GM20431 (cell line): Measurements from ENCODE around the gene CCDC57.

ENCODE experiments used
- in situ Hi-C: fragments of 300-500 bp; cut with MseI, MboI; formaldehyde crosslinking; loops from one replicate; pipeline ENCODE4 v1.15.0; 2020; ENCODE audit warnings: low sequenced_read_pairs; ENCODE audit not compliant: unreplicated experiment

The CCDC57 gene

DNA sequence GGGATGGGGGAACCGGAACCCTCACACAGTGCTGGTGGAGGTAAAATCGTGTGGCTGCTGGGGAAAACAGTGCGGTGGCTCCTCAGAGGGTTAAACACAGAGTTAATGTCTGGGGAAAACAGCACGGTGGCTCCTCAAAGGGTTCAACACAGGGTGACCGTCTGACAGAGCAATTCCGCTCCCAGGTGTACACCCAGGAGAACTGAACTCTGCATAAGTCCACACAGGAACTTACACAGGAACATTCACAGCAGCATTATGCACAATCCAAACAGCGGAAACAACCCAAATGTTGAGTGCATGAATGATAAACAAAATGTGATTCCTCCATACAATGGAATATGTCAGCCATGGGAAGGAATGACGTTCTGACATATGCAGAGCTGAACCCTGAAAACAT, 51.4 kb downstream of the CCDC57 start:
- in situ Hi-C loops = no loop called here

DNA sequence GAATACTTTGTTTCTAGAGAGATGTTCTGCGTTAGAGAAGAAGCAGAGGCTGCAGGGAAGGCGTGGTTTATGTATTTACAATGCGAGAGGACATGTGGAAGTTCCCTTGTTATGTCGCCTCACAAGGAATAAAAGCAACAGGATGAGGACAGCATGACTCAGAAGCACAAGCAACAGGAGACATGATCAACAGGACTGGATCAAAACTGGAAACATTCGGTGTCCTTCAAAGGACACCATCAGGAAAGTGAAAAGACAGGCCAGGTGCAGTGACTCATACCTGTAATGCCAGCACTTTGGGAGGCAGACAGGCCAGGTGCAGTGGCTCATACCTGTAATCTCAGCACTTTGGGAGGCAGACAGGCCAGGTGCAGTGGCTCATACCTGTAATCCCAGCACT, 52.6 kb downstream of the CCDC57 start:
- in situ Hi-C loops = no loop called here

DNA sequence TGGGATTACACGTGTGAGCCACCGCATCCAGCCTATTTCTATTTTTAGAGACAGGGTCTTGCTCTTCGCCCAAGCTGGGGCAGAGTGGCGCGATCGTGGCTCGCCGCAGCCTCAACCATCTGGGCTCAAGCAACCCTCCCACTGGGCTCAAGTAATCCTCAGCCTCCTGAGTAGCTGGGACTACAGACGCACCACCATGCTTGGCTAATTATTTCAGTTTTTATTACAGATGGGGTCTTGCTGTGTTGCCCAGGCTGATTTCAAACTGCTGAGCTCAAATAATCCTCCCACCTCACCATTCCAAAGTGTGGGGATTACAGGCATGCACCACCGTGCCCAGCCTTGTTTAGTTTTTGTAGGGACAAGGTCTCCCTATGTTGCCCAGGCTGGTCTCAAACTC, 53.8 kb downstream of the CCDC57 start:
- in situ Hi-C loops = loop anchor here (10.0 kb wide), 1 partner anchor 134 kb away; the partner anchor contains the start of genes CENPX and LRRC45

DNA sequence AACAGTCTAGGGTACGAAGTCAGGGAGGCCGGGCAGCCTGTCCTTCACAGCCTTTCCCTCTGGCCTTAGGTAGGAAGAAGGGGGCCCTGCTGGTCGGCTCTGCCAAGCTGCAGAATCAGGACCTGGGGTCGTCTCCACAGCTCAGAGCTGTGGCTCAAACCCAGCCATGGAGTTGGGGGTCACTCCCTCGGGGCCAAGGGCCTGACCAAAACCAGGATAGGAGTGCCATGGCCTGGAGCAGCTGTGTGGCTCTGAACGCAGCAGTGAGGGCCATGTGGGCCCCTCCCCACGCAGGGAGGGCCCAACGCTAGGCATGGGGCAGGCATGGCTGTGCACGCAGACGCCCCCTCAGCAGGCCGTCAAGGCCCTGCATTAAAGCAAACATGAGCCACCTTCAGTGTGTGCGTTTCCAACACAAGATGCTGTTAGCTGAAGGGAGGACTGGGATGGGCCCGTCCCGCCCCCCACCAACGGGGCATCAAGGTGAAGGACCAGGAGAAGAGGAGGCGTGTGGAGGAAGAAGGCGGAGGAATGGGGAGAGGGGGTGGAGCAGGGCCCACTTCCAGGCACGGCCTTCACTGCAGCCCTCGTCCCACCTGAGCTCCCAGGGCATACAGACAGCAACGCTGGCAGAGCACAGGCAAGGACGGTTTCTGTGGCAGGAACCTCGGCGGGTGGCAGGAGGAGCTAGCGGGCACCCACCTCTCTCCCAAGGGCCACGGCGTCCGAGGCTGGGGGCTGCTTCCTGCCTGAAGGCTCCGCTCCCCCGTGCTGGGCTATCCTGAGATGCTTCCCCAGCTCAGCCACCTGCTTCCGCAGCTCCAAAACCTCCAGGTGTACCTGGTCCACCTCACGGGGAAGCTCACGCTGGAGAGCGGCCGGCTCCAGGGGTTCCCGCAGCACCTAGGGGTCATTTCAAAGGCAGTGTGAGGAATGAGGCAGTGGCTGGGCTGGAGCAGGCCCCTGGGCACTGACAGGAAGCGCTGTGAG, 55.3 kb downstream of the CCDC57 start:
- in situ Hi-C loops = loop anchor here (10.0 kb wide), 1 partner anchor 133 kb away; the partner anchor contains the start of genes CENPX and LRRC45

DNA sequence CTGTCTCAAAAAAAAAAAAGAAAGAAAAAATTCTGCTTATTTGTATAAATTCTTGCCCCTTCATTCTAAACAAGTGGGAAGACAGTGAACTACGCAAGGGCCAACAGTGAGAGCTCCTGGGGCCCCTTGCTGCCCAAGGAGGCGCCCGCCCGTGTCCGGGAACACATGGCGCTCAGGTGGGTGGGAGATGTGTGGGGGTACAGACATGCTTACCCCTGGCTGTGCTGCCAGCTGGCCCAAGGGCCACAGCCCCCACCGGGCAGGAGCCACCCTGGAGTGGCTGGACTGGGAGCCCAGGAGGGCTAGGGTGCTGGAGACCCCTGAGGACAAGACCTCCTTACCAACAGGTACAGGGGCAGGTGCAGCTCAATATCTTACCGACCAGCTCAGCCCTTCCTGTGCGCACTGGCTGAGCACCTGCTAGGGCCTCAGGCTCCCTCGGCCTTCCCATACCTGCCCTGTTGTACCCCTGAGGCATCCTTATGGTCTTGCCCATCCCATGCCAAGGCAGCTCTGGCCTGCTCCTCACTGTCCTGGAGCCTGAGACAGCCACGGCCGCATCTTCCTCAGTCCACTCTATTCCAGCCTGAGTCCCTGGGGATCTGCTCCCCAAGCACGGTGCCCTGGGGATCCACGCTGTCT, 56.2 kb downstream of the CCDC57 start:
- in situ Hi-C loops = loop anchor here (10.0 kb wide), 1 partner anchor 132 kb away; the partner anchor contains the start of genes CENPX and LRRC45

DNA sequence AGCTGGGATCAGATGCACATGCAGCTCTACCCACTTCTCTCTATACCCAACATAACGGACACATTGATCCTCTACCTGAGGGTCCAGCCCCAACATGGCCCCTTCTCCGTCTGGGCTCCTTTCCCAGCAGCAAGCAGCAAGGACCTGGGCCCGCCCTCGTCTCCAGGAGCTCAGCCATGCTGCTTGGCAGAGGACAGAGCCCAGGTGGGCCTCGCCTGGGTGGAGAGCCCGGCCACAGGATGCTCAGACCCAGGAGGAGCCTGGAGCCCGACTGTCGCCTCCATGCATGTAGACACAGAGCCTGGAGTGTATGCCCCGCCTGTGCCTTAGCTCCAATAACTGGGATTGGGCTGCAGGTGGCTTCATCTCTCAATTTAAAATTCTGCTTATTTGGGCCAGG, 57.0 kb downstream of the CCDC57 start:
- in situ Hi-C loops = loop anchor here (10.0 kb wide), 1 partner anchor 131 kb away; the partner anchor contains the start of genes CENPX and LRRC45

DNA sequence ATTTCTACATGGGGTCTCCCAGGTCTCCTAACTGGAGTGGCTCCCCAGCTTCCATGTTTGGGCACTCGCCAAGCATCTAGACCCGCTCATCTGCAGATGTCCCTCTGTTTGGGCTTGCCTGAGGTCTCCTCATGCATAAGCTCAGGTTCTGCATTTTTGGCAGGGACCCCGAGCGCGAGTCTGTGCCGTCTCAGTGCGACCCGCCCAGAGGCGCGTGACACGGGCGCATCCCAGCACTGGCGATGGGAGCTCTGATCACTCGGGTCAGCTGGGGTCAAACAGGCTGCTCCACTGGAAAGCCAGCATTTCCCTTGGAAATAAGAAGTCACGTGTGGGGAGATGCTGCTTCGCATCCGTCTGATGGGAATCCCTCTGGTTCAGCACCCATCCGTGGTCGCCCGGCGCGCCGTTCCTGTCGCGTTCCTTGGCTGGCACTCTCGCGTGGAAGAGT, 57.7 kb downstream of the CCDC57 start:
- in situ Hi-C loops = loop anchor here (10.0 kb wide), 1 partner anchor 130 kb away; the partner anchor contains the start of genes CENPX and LRRC45

DNA sequence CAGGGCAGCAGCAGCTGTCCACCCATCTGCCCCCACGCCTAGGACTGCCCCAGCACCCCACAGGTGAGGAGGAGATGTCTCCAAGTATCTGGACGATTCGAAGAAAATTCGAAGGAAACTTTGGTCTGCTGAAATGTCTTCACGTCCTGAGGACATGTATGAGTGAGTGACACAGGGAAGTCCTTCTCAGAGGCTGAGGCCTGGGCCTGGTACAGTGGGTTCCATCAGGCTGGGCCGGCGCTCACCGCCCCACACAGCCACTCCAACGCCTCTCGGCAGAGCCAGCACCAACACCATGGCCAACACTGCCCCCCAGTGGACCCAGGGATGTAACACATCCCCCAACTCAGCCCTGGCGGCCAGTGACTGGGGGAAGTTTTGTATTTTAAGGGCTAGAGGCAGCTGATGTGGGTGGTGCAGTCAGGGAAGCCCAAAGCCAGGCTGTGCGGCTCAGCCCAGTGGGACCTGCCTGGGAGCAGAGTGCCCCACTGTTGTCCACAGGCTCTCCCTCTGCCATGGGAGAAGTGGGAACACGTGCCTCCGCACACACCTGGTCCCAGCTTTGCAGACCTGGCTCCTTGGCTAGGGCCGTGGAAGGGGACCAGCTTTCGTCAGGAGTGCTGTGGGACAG, 58.8 kb downstream of the CCDC57 start:
- in situ Hi-C loops = loop anchor here (10.0 kb wide), 1 partner anchor 129 kb away; the partner anchor contains the start of genes CENPX and LRRC45

DNA sequence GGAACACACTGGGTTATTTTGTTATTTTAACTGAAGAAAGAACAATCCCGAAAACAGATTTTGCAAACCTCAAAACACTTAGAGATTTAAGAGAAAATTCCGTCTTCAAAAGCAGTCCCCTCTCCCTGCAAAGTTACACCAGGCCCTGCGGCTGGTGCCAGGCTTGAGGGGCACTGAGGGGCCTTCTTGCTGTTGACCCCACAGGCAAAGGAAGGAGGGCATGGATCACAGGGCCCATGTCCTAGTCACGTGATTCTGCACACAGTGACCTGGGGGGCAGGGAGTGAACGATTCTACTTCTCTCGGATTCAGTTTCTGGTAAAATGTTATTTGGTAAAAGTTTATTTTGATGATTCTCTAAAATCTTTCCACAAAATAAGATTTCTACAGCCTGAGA, 59.3 kb downstream of the CCDC57 start:
- in situ Hi-C loops = loop anchor here (10.0 kb wide), 1 partner anchor 128 kb away; the partner anchor contains the start of genes CENPX and LRRC45

DNA sequence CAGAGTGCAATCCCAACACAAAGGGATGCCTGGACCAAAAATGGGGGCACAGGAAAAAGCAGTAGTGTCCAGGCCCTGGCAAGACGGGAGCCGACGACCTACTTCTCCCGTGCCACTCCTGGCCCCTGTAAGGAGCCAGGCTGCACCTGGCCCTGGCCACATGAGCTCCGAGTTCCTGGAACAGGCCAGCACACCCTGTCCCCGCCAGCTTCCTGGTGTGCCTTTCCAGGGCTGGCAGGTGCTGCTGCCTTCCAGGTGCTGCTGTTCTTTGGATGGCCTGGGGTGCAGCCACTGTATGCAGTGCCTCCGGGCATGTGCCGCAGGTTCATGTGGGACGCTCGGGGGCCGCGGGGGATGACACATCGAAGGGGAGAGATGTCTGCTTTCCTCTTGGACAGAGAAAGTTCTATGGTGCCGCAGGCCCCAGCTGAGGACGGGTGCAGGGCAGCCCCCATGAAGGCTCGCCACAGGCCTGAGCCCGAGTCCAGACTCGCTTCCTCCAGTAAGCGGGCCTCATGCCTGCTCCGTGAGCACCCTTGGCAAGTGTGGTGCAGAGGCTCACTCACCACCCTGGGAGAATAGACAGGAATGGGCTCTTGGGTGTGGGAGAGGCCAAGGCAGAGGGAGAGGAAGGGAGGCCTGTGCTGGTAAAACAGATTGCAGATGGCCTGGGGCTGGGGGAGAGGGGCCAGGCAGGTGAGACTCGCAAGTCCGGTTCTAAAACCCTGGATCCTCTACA, 59.9 kb downstream of the CCDC57 start:
- in situ Hi-C loops = loop anchor here (10.0 kb wide), 1 partner anchor 128 kb away; the partner anchor contains the start of genes CENPX and LRRC45

DNA sequence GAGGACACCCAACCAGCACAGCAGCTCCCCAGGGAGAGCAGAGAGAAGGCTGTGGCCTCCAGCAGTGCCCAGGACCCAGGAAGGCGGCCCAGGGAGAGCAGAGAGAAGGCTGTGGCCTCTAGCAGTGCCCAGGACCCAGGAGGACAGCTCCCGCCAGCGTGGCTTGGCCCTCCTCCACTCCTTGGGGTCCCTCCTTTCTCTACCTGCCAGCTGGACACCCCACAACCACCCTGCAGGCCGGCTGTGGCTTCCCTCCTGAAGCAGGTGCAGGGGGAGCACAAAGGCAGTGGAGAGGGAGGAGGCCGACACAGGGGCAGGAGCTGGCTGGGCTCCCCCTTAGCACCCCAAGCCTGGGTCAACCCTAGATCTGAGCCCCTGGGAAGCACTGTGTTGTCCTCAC, 60.5 kb downstream of the CCDC57 start:
- in situ Hi-C loops = loop anchor here (10.0 kb wide), 1 partner anchor 127 kb away; the partner anchor contains the start of genes CENPX and LRRC45

DNA sequence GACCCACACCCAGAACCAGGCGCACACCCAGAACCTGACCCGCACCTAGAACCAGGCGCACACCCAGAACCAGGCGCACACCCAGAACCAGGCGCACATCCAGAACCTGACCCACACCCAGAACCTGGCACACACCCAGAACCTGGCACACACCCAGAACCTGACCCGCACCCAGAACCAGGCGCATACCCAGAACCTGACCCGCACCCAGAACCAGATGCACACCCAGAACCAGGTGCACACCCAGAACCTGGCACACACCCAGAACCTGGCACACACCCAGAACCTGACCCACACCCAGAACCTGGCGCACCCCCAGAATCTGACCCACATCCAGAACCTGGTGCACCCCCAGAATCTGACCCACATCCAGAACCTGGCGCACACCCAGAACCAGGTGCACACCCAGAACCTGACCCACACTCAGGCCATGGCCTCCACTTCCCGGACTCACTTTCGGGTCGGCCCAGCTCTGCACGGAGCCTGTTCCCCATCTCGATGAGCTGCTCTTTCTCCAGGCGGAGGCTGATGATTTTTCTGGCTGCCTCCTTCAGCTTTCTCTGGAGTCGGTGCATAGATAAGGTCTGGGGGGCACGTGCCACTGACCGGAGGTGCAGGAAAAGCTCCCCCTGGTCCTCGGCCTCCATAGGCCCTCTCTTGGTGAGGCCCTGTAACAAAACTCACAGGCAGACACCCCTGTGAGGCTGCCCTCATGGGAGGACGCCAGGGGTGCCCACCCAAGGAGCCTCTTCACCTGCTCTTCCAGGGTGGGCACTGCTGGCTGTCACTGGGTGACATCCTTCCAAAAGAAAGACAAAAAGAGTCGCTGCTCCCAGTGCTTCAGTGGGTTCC, 61.3 kb downstream of the CCDC57 start:
- in situ Hi-C loops = loop anchor here (10.0 kb wide), 1 partner anchor 127 kb away; the partner anchor contains the start of genes CENPX and LRRC45

DNA sequence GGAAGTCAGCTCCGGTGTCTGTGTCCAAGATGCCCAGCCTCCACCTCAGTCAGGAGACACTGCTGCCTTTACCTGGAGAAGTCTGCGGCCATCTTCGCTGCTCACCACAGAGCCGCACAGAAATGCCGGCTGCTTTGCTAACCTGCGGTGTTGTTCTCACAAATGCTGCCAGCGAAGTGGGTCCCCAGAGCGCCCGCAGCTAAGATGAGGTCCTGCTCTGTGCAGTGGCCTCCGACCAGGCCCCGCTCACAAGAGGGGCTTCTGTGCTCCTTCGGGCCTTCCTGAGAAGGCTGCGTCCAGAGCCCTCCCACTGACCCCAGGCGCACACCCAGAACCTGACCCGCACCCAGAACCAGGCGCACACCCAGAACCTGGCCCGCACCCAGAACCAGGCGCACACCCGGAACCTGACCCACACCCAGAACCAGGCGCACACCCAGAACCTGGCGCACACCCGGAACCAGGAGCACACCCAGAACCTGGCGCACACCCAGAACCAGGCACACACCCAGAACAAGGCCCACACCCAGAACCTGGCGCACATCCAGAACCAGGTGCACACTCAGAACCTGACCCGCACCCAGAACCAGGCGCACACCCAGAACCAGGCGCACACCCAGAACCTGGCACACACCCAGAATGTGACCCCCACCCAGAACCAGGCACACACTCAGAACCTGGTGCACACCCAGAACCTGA, 63.1 kb downstream of the CCDC57 start:
- in situ Hi-C loops = loop anchor here (10.0 kb wide), 1 partner anchor 125 kb away; the partner anchor contains the start of genes CENPX and LRRC45

DNA sequence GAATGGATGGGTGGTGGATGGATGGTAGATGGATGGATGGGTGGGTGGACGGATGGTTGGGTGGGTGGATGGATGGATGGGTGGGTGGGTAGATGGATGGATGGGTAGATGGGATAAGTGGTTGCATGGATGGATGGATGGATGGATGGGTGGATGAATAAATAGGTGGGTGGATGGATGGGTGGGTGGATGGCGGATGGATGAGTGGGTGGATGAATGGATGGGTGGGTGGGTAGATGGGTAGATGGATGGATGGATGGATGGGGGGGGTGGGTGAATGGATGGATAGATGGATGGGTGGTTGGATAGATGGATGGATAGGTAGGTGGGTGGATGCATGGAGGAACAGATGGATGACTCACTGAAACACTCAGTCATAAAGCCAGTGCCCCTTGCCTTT, 63.6 kb downstream of the CCDC57 start:
- in situ Hi-C loops = no loop called here

DNA sequence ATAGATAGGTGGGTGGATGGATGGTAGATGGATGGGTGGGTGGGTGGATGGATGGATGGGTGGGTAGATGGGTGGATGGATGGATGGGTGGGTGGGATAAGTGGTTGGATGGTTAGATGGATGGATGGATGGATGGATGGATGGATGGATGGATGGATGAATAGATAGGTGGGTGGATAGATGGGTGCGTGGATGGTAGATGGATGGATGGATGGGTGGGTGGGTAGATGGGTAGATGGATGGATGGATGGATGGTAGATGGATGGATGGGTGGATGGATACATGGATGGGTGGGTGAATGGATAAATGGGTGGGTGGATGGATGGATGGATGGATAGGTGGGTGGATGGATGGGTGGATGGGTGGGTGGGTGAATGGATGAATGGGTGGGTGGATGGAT, 64.6 kb downstream of the CCDC57 start:
- in situ Hi-C loops = no loop called here

DNA sequence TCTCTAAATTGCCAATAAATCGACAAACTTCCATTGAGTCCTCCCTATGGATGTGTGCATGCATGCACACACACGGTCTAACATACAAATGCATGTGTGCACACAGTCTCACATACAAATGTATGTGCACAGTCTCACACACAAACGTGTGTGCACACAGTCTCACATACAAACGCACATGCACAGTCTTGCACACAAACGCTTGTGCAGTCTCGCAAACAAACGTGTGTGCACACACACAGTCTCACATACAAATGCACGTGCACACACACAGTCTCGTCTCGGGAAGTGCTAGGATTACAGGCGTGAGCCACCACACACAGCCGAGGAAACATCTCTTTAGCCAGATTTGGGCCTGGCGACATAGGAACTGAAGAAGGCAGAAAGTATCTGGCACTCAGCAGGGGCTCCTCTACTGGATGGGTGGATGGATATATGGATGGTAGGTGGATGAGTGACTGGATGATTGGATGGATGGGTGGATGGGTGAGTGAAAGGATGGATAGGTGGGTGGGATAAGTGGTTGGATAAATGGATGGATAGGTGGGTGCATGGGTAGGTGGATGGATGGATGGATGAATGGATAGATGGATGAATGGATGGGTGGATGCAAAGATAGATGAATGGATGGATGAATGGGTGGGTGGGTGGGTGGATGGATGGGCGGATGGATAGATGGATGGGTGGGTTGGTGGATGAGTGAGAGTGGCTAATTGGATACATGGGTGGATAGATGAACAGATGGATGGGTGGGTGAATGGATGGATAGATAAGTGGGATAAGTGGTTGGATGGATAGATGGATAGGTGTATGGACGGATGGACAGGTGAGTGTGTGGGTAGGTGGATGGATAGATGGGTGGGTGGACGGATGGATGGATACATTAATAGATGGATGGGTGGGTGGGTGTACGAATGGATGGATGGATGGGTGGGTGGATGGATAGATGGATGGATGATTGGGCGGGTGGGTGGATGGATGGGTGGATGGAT, 65.7 kb downstream of the CCDC57 start:
- in situ Hi-C loops = no loop called here
